OCI-LY3 (cell line): ENCODE results near the gene CELF5.

Source experiments
- EZH2phosphoT487 ChIP-seq: fragments of 200-600 bp; shearing (Covaris generic); IDR thresholded peaks from 2 replicates; pipeline ENCODE4 v1.6.1; 2018; ENCODE audit warnings: antibody characterized with exemption, mixed run types, low read depth
- TF ChIP-seq, protein P1 (sequence below): fragments of 200-600, 300-600 bp; sonication (generic); IDR thresholded peaks from 2 replicates; pipeline ENCODE4 v1.5.1; 2014; ENCODE audit warnings: antibody characterized with exemption, low read length, low read depth

DNA sequence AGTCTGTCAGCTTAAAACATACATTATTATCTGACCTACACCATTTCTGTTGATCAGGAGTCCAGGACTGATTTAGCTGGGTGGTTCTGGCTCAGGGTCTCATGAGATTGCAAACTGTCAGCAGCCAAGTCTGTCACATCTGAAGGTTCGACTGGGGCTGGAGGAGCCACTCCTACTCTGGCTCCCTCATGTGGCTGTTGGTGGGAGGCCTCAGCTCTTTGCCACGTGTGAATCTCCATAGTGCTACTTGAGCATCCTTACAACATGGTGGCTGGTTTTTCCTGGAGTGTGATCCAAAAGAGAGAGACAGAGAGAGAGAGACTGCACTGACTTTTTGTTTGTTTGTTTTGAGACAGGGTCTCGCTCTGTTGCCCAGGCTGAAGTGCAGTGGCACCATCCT, 78.3 kb downstream of the CELF5 start:
- TF ChIP-seq, protein P1, sequence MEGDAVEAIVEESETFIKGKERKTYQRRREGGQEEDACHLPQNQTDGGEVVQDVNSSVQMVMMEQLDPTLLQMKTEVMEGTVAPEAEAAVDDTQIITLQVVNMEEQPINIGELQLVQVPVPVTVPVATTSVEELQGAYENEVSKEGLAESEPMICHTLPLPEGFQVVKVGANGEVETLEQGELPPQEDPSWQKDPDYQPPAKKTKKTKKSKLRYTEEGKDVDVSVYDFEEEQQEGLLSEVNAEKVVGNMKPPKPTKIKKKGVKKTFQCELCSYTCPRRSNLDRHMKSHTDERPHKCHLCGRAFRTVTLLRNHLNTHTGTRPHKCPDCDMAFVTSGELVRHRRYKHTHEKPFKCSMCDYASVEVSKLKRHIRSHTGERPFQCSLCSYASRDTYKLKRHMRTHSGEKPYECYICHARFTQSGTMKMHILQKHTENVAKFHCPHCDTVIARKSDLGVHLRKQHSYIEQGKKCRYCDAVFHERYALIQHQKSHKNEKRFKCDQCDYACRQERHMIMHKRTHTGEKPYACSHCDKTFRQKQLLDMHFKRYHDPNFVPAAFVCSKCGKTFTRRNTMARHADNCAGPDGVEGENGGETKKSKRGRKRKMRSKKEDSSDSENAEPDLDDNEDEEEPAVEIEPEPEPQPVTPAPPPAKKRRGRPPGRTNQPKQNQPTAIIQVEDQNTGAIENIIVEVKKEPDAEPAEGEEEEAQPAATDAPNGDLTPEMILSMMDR: peak; percentile 11; the same call in 1 of the 2 replicates
- TF ChIP-seq EZH2phosphoT487: no peak
